GM12873 (cell line): ENCODE results near the gene CDH16.

Experiments
- CTCF ChIP-seq: IDR thresholded peaks from 2 replicates; pipeline ENCODE4 v1.5.1; 2012; ENCODE audit warnings: low read depth, mild to moderate bottlenecking, moderate library complexity, low read length, control low read depth; ENCODE audit not compliant: insufficient read depth; ENCODE audit errors: missing control alignments

CDH16 gene

GRCh38 chr16:66949472-66949871 is 30.8 kb upstream of the CDH16 start:
- TF ChIP-seq CTCF, result no peak

- TF ChIP-seq CTCF, result no peak
Observed at GRCh38 chr16:66948837-66949225, 30.1 kb upstream of the CDH16 start.

GRCh38 chr16:66948134-66948836 is 29.6 kb upstream of the CDH16 start:
- TF ChIP-seq CTCF, result no peak

- peak; percentile 80 for TF ChIP-seq CTCF
Observed at GRCh38 chr16:66947302-66948065, 28.8 kb upstream of the CDH16 start.

GRCh38 chr16:66946974-66947301 is 28.3 kb upstream of the CDH16 start:
- no peak for TF ChIP-seq CTCF

- no peak for TF ChIP-seq CTCF
Observed at GRCh38 chr16:66946541-66946940, 27.9 kb upstream of the CDH16 start.

- no peak for TF ChIP-seq CTCF
Observed at GRCh38 chr16:66945939-66946338, 27.3 kb upstream of the CDH16 start.
